GM11168 (cell line): ENCODE results near the gene GLOD4.

Source experiments
- in situ Hi-C: fragments of 300-500 bp; cut with MboI; formaldehyde crosslinking; loops from one replicate; pipeline ENCODE4 v1.12.0; 2022; ENCODE audit warnings: low sequenced_read_pairs; ENCODE audit not compliant: unreplicated experiment

GLOD4 gene

DNA sequence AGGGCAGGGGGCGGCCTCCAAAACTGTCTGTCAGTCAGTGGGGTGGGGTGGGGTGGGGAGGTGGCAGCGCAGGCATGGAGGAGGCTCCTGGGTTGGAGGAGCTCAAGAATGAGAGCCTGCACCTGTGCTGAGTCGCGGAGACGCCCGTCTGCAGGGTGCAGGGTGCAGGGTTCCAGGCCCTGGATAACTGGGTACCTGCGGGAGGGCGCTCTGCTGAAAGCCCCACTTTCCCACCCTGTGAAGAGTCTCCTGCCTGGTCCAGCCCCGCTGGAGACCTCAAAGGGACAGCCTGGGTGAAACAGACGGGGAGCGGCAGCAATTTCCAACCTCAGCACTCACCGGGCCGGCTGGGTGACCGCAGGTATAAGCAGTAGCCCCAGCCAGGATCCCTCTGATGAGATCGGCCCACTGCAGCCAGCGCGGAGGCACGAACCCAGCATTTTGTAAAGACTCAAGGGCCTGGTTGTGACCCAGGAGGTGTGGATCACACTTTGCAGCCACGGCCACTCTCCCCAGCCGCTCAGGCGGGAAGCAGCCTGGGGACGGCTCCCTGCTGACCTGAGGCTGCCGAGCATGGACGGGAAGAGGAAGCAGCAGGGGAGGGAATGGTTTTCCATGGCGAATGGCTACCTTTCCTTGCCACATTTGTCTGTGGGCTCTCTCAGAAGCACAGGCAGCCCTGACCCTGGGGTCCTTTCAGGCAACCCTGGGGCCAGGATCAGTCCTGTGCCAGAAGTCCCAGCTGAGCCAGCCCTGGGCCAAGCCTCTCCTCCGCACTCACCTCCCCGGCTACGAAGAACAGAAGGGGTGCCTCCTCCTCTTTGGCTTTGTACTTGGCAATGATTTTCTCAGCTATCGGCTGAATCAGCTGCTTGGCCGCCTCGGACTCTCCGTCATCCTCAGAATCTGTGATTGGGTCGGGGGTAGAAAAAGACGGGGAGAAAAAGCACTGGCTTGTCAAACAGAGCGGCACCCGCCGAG lies 21.1 kb upstream of the GLOD4 start:
- in situ Hi-C loops: no loop called here

DNA sequence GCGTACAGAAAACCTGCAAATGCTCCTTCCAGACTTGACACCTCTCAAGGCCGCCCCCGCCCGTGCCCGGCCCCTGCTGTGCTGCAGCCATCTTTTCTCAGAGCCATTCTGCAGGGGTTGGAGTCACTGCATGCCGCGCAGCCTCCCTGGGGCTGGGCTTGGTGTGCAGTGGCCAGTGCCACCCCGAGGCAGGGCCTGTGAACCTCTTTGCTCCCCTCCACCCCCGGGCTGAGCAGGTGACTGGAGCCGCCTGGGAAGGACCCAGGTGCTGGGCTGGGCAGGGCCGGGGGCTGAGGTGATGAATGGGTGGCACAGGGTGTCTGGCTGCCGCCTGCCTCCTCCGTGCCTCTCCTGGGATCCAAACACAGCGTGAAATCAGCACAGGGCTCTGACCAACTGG lies 20.4 kb upstream of the GLOD4 start:
- in situ Hi-C loops: no loop called here

DNA sequence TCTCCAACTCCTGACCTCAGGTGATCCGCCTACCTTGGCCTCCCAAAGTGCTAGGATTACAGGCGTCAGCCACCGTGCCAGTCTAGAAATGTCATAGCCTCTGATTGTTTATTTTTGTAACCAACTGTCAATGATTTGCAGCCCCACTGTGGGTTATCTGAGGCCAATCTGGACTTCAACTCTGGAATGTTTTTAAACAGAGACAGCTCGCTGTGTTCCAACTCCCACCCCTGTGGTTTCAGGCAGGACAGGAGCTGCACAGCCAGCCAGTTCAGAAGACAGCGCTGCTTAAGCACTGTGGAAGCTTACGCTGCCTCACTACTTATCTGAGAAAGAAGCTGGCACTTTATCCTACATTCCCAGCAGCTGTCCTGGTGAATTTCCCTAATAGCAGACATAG lies 19.6 kb upstream of the GLOD4 start:
- in situ Hi-C loops: no loop called here

DNA sequence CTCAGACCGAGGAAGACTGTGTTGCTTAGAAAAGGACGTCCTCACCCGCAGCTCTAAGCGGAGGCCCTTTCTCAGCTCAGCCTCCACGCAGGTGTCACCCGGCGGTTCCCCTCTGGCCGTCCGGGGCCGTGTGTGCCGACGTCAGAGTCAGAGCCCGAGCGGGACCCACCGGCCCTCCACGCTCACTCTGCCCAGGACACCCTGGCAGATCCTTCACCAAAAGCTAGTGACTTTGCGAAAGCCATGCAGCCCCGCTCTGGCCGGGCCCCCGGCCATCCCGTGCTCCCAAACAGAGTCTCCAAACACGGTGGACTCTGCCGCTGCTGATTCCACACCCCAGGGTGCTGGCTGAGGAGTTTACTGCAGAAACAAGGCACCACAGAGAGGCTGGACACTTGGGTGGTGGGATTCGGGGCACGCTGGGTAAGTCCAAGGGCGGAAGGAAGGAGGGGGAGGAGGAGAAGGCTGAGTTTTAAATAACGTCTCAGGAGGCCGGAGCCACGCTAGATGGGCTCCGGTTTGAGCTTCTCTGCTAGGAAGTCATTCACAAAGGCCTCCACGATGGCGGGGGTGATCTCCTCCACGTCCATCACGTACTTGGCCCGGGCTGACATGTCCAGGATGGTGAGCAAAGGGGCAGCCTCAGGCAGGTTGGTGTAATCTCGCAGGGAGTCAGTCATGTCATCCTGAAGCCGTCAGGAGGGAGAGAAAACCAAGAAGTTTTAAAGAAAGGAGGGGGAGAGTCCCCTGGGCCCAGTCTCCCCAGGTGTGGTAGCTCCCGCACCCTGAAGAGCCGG lies 18.6 kb upstream of the GLOD4 start:
- in situ Hi-C loops: no loop called here

GRCh38 chr17:799261-799660 lies 17.2 kb upstream of the GLOD4 start:
- in situ Hi-C loops: loop anchor here (10.0 kb wide), 1 partner anchor 186 kb away; no protein-coding TSS in a partner anchor

DNA sequence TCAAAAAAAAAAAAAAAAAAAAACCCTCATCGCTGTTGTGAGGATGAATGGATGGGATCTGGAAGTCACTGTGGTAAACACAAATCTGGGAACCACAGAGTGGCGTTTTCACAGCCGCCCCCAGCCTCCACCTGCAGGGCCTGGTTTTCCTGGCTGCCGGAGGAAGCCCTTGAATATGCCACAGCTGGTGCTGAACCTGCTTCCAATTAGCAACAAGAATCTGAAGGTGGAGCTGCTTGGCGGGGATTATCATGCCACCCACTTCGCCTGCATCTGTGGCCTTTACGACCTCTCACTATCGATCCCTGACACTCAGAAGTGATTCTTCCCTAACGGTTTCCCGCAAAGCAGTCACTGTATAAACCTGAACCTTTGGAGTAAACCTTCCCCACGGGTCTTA lies 16.2 kb upstream of the GLOD4 start:
- in situ Hi-C loops: loop anchor here (10.0 kb wide), 1 partner anchor 187 kb away; no protein-coding TSS in a partner anchor

- in situ Hi-C loops: loop anchor here (10.0 kb wide), 1 partner anchor 187 kb away; no protein-coding TSS in a partner anchor
Measured at GRCh38 chr17:797236-797840, 15.3 kb upstream of the GLOD4 start.

DNA sequence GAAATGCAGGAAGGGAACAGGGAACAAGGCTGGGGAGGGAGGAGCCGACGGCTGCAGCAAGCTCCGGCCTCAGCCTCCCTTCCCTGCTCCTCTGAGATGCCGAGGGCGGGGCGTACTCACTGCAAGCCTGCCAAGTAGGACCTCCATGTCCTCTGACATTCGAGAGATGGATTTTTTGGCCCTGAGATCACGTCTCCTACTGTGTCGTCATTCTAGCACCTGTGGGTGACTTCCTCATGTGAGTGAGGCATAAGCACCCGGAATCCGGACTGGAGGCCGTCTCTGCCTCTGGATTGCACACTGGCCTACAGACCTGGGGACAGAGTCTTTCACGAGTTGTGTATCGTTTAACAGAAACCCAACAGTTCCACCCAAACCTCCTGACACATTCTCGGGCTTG lies 14.5 kb upstream of the GLOD4 start:
- in situ Hi-C loops: loop anchor here (10.0 kb wide), 1 partner anchor 188 kb away; no protein-coding TSS in a partner anchor

DNA sequence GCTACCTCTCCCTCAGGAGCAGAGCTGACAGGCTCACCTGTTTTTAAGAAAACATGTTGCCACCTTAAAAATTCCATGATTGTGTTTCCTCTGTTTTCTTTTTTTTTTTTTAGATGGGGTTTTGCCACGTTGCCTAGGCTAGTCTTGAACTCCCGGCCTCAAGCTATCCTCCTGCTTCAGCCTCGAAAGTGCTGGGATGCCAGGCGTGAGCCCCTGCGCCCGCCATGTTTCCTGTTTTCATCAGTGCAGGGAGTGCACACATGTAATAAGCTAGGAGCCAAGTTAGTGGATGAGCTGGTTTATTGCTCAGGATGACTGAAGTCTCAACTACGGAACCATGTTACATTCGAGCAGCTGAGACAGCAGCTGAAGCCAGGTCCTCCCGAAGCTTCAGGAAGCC lies 13.6 kb upstream of the GLOD4 start:
- in situ Hi-C loops: loop anchor here (10.0 kb wide), 1 partner anchor 189 kb away; no protein-coding TSS in a partner anchor

- in situ Hi-C loops: loop anchor here (10.0 kb wide), 1 partner anchor 190 kb away; no protein-coding TSS in a partner anchor
Measured at GRCh38 chr17:795276-795675, 13.2 kb upstream of the GLOD4 start.

GRCh38 chr17:794876-795275 lies 12.8 kb upstream of the GLOD4 start:
- in situ Hi-C loops: loop anchor here (10.0 kb wide), 1 partner anchor 190 kb away; no protein-coding TSS in a partner anchor

DNA sequence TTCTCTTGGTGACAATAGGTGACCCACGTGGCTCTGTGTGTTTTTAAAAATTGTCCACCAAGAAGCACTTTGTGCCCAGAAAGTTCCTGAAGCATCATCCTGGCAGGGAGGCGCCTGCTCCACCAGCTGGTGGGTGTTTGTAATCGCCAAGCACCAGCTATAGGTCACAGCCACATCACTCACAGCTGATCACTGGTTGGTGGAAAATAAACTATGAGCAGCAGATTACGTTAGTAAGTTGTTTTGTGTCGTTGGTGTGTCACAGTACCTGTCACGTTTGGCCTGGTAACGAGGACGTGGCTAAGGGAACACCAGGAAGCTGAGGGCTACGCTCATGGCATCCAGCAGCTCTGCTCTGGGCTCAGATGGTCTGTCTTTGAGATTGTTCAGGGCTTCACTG lies 10.2 kb upstream of the GLOD4 start:
- in situ Hi-C loops: loop anchor here (10.0 kb wide), 1 partner anchor 193 kb away; no protein-coding TSS in a partner anchor

DNA sequence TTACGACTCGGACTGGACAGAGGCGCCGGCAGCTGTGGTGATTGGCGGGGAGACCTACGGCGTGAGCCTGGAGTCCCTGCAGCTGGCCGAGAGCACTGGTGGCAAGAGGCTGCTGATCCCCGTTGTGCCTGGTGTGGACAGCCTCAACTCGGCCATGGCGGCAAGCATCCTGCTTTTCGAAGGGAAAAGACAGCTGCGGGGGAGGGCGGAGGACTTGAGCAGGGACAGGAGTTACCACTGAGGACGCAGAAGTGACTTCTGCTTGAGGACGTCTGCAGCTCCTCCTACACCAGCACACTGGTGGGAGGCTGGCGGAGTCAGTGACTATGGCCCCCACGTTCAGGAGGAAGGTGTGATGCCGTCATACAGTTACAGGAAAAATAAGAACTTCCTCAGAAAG lies 9.7 kb upstream of the GLOD4 start:
- in situ Hi-C loops: loop anchor here (10.0 kb wide), 1 partner anchor 193 kb away; no protein-coding TSS in a partner anchor

- in situ Hi-C loops: loop anchor here (10.0 kb wide), 1 partner anchor 194 kb away; no protein-coding TSS in a partner anchor
Measured at GRCh38 chr17:790874-791247, 8.8 kb upstream of the GLOD4 start.

DNA sequence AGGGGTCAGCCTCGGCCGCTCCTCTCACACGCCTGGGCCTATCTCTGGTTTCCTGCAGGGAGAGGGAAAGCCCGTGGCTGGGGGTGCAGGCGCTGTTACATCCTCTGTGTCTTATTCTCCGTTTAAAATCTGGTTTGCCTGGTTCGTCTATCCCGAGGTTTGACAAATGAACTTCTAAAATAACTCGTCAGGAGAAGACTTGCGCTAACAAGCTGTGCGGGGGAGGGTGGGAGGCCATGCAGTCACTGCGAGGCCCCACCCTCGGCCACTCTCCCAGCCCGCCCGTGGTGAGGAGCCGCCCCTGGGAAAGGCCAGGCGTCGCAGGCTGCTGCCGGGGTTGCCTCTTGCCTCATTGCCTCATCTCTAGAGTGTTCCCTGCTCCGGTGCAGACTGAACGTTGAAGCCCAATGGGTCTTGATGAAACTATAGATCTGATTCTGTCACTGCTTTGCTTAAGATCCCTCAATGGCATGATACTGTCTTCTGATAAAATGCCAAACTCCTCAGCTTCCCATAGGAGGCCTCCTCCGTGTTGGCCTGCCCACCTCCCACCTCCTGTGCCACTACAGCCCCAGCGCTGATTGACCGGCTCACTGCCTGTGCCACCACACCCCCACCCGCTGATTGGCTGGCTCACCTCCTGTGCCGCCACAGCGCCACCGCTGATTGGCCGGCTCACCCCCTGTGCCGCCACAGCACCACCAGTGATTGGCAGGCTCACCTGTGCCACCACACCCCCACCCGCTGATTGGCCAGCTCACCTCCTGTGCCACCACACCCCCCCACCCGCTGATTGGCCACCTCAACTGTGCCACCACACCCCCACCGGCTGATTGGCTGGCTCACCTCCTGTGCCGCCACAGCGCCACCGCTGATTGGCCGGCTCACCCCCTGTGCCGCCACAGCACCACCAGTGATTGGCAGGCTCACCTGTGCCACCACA lies 8.1 kb upstream of the GLOD4 start:
- in situ Hi-C loops: loop anchor here (10.0 kb wide), 1 partner anchor 195 kb away; no protein-coding TSS in a partner anchor

- in situ Hi-C loops: no loop called here
Measured at GRCh38 chr17:789160-789840, 7.2 kb upstream of the GLOD4 start.

GRCh38 chr17:788551-788950 lies 6.5 kb upstream of the GLOD4 start:
- in situ Hi-C loops: no loop called here

DNA sequence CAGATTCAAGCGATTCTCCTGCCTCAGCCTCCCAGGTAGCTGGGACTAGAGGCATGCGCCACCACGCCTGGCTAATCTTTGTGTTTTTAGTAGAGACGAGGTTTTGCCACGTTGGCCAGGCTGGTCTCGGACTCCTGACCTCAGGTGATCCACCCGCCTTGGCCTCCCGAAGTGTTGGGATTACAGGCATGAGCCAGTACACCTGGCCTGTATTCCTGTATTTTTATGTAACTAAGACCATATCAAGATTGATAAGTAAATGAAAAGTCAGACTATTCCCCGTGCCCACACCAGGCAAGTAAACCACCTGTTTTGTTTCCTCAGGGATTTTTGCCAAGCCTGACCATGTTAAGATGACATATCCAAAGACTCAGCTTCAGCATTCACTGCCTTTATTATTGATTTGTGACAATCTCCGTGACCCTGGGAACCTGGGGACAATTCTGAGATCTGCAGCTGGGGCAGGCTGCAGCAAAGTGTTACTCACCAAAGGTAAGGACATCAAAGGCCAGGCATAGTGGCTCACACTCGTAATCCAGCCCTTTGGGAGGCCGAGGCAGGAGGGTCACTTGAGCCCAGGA lies 5.7 kb upstream of the GLOD4 start:
- in situ Hi-C loops: no loop called here
